K562 (cell line): ENCODE data around the gene MAPRE2.

Experiments used
- DPF2 ChIP-seq: fragments of 450-650 bp; IDR thresholded peaks from 2 replicates; pipeline ENCODE4 v1.6.1; 2016
- ELF1 ChIP-seq: fragments of 200-800 bp; sonication (Bioruptor generic); IDR thresholded peaks from 2 replicates; pipeline ENCODE4 v1.6.1; 2016; ENCODE audit warnings: missing genetic modification characterization, missing compliant biosample characterization
- EZH2 ChIP-seq: IDR thresholded peaks from 2 replicates; pipeline ENCODE4 v1.6.1; 2012; ENCODE audit warnings: low read depth, mild to moderate bottlenecking, inconsistent platforms, low read length, borderline replicate concordance
- JUND ChIP-seq, 2 experiments: IDR thresholded peaks; 2 replicates in 1 of 2; 3 replicates in 1 of 2; pipeline ENCODE4 v1.6.1; 2011; ENCODE audit warnings: borderline replicate concordance in 2 of 2, low read depth in 2 of 2, low read length in 2 of 2, improper control_type of control experiment in 1 of 2, missing biosample characterization in 1 of 2, missing genetic modification characterization in 1 of 2, missing genetic modification reagents in 1 of 2
- MXI1 ChIP-seq: IDR thresholded peaks from 2 replicates; pipeline ENCODE4 v1.6.1; 2011; ENCODE audit warnings: low read depth, mild to moderate bottlenecking, improper control_type of control experiment, low read length
- SMC3 ChIP-seq: conservative IDR thresholded peaks from 2 replicates; pipeline ENCODE4 v1.6.1; 2011; ENCODE audit warnings: low read depth, low read length, improper control_type of control experiment; ENCODE audit not compliant: insufficient read depth
- ZFPM2 ChIP-seq: fragments of 250-450 bp; sonication (Bioruptor Pico); IDR thresholded peaks from 2 replicates; pipeline ENCODE4 v1.5.1; 2022; ENCODE audit warnings: mild to moderate bottlenecking

DNA sequence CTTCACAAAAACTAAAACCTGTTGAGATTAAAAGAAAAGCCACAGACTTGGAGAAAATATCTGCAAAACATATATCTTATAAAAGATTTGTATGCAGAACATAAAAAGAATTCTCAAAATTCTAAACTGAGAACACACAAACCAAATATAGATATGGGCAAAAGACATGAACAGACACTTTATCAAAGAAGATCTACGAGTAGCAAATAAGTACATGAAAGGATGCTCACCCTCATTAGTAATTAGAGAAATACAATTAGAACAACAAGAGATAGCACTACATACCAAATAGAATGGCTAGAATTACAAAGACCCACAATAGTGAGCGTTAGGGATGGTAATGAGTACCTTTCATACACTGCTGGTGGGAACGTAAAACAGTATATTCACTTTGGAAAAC lies 135.7 kb downstream of the MAPRE2 start:
- TF ChIP-seq ZFPM2 (CRISPR knock-in tag) (no peak), JUND (IDR thresholded peaks at IDR 0.05; ENCODE audit: borderline replicate concordance, low read depth, low read length) (no peak), JUND (tag; IDR thresholded peaks at IDR 0.05; ENCODE audit: borderline replicate concordance, low read depth, low read length) (no peak), ELF1 (tag) (no peak), EZH2 (no peak), DPF2 (no peak), SMC3 (no peak), MXI1 (no peak)
